HG03575 (cell line): ENCODE results near the gene NOX5.
"Not testable (repeated sequence)": the region's sequence is repeated elsewhere in the genome, so short reads cannot be mapped to it uniquely, and the experiment has no call there.

ENCODE experiments used
- ATAC-seq: cut with Tn5 transposase; IDR thresholded peaks from one replicate; pipeline ENCODE4 v1.9.1; 2021; ENCODE audit not compliant: unreplicated experiment, insufficient number of reproducible peaks, low FRiP score; ENCODE audit errors: extremely low read depth

The NOX5 gene

DNA sequence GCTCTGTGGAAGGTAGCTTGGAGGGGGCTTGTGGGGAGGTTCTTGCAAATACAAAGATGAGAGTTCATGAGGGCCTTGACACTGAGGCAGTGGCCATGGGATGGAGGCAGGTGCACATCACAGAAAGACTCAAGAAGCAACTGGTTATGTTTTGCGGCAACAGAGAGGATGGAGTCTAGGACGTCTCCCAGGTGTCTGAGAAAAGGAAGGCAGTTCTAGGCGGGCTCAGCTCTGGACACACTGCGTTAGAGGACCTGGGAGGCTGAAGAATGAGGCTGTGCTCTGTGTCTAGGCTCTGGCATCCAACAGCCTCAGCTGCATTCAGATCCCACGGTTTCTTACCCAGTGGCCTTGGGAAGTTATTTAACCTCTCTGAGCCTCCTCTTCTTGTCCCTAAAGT, 23.5 kb downstream of the NOX5 start:
- ATAC-seq: no peak

DNA sequence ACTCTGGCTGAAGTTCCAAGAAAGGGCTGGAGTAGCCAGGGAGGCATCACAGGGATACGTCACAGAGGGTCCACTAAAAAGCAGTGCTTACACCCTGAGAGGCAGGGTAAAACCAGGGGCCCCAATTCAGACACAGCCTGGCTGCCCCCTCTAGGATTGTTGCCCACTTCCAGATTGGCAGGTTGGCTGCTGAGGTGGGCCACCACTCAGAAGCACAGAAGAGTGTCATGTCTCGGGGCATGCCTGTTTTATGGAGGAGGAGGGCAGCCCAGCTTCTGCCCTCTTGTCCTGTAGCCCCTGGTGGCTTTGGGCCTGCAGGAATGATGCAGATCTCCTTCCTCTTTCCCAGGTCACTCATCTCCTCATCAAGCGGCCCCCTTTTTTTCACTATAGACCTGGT, 24.0 kb downstream of the NOX5 start:
- no peak for ATAC-seq

DNA sequence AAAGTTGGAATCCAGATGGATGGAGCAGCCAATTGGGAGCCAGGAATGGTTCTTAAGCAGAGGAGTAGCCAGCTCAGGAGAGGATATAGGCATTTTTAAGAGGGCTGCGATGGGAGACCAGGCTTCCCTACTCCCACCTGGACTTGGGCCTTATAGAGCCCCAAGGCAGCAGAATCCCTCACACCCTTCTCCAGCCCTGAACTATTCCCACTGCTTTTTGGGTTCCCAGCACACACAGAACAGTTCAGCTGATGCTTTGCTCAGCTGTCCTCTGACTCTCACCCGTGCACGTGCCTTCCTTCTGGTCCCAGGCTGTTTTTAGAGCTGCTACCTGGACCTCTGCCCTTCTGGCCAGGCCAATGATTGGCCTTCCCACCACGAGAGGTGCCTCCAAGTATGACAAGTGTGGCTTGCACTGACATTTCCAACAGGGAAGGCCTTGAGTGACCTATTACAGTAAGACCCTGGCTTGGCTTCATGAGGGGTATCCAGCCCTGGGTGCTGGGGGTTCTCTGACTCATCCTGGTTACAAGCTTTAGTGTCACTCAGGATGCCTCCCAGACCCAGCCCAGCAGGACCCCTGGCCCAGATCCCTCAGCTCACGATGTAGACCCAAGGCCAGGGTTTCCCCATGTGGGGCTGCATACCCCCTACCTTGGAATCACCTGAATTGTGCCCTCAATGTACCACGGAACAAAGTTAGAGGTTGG, 25.2 kb downstream of the NOX5 start:
- no peak for ATAC-seq

DNA sequence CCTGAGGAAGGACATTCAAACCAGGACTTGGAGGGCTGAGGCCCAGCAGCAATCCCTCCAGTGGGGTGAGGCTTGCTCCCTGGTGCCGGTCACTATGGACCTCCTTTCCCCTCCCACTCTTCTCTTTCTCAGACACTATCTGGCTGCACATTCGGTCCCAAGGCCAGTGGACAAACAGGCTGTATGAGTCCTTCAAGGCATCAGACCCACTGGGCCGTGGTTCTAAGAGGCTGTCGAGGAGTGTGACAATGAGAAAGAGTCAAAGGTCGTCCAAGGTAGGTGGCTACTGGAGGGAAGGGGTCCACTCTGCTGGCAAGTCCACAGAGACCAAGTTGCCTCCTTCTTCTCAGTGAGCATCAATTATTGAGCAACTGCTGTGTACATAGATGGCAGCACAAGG, 28.0 kb downstream of the NOX5 start:
- ATAC-seq: no peak

DNA sequence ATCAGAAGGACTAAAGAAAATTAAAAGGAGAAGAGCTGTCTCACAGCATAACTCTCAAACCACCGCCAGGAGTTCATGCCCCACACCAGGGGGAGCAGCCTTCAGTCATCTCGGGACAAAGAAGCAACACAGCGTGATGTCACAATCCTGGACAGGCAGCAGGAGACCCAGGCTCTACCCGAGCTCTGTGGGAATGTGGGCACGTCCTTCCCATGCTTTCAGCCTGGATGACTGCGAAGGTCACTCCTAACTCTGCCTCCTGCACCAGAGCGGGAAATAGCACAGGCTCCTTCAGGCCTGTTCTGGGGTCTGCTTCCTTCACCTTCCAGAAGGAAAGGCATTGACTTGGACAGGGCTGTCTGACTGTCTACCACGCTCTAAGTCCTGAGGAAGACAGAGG, 31.3 kb downstream of the NOX5 start:
- ATAC-seq: no peak

DNA sequence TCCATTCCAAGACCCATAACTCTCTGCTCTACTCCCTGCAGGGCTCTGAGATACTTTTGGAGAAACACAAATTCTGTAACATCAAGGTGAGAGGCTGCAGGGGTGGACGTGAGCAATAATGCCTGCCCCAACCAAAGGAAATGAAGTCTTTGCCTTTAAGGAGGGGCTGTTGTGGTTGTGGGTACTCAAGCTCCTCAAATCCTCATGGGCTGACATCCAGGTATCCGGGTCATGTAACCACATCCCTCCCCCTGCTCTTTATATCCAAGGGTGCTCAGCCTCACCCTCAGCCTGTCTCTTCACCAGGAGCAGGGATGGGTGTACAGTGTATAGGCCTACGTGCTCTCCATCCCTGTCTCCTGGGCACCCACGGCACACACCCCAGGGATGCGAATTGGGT, 32.3 kb downstream of the NOX5 start:
- no peak for ATAC-seq

DNA sequence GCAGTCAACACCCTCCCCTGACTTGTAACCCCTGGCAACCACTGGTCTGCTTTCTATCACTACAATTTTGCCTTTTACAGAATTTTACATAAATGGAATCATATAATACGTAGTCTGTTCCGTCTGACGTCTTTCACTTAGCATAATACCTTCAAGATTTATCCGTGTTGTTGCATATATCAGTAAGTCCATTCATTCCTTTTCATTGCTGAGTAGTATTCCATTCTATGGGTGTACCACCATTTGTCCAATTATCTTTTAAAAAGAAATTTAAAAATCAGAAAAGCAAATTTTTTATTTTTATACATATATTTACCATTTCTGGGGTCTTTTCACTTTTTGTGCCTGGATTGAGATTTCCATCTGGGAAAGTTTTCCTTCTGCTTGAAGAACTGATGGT, 35.5 kb downstream of the NOX5 start:
- no peak for ATAC-seq

DNA sequence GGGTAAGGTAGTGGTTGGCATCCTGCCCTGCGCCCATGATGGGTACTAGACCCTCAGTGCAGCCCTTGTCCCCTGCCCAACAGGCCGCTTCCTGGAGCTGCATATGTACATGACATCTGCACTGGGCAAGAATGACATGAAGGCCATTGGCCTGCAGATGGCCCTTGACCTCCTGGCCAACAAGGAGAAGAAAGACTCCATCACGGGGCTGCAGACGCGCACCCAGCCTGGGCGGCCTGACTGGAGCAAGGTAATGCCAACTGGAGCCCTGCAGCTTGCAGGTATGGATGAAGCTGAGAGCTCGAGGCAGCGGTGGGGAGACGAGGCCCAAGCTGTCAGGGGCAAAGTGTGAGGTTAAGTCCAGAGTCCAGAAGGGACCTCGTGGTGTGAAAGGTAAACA, 40.8 kb downstream of the NOX5 start:
- no peak for ATAC-seq

DNA sequence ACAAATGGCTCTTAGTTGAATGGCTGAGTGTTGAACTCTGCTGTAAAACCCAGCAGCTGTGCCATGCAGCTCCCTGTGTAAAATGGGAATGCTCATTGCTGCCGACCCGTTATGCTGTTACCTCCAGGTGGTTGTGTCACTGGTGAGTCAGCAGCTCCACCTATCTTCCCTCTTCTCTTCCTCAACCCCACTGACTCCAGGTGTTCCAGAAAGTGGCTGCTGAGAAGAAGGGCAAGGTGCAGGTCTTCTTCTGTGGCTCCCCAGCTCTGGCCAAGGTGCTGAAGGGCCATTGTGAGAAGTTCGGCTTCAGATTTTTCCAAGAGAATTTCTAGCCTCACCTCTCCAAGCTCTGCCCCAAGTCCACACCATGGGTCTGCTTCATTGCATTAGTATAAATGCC, 41.9 kb downstream of the NOX5 start:
- no peak for ATAC-seq

DNA sequence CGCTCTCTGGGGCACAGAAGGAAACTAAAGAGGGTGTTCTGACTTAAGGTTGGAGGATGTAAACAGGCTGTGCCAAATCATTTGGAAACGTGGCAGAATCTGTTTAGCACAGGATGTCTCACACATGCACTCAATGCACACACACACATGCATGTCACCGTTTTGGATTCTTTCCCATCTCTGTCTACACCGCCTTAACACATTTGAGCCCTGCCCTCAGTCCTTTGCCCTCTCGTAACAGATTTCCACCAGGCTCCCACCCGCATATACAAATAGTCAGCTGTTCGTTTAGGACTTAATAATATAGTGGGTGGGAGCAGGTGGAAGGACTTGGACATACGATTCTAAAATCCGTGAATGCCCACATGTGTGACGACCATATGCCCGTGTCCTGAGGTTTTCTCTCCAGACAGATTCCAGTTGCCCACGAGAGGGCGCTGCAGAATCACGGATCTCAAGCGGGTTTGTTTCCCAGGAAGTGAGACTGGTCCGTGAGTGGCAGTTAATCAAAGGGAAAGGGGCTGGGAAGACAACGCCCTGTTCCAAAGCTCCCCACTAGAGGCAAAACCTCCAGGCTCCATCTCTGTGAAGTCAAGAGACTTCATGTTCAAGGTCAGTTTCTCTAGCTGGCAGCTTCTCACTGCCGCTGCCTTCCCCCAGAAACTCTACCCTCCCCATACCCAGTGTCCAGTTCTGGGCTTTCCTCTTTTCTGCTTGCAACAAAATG, 44.5 kb downstream of the NOX5 start:
- ATAC-seq: no peak

DNA sequence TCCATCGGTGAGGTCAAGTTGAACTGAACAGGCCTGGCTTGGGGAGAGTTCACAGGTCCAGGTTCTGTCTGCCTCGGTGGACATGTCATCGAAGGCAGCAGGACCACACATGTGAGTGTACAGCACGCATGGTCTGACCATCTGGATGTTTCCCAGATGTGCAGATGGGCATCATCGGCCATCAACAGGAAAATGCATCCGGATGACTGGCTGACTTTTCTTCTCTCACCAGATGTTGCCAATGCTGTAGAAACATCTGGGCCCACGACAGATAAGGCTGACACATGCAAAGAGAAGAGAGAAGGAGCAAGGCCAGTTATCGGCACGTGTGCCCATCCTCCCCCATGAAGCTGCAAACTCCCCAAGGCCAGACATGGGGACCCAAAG, 45.1 kb downstream of the NOX5 start:
- ATAC-seq: no peak

DNA sequence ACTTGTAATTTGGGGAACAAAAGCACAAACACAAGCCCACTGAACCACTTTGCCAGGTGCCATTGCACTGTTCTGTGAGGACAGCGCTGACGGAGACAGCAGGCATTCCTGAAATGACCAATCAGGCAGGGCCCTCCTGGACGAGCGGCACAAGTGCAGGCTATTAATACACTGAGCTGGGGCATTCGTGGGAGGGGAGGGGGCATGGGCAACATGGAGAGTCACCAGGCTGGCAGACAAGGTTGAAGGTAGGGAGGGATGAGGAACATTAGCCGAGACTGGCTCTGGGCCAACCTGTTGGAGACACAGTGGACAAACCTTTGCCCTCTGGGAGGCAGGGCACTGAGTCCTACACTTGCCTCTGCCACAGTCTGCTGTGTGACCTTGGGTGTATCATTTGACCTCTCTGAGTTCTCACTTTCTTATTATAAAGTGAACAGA, 45.6 kb downstream of the NOX5 start:
- ATAC-seq: no peak

DNA sequence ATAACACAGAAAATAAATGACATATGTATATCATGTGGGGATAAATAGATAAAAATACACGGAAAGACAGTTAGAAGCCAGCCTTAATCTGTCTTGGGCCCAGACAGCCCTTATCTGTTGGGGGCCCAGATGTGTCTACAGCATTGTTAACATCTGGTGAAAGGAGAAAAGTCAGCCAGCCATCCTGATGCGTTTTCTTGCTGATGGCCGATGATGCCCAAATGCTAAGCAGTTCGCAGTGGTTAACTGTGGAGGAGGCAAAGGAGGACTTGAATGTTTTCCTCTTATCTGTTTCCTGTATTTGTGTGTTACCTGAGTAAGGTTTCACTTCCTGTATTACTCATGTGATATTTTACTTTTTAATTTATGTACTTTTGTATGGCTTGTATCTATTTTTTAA, 46.2 kb downstream of the NOX5 start:
- ATAC-seq: no peak

DNA sequence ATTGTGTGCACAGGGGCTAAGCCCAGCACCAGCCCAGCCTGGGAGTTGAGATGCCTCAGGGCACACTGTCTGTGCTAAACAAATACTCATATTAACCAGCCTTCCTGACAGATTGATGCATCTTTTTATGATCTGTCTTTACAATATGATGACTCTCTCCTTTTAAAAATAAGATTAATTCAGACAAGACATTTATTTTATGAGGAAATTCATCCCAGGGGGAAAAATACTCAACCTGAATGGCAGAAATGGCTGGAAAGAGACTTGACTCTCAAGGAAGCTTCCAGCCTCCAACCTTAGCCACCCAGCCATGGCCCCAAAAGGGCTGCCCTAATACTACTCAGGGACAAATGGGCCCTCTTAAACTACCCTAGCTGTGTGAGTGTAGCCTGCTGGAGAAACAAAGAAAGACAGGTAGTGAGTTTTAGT, 46.9 kb downstream of the NOX5 start:
- no peak for ATAC-seq

DNA sequence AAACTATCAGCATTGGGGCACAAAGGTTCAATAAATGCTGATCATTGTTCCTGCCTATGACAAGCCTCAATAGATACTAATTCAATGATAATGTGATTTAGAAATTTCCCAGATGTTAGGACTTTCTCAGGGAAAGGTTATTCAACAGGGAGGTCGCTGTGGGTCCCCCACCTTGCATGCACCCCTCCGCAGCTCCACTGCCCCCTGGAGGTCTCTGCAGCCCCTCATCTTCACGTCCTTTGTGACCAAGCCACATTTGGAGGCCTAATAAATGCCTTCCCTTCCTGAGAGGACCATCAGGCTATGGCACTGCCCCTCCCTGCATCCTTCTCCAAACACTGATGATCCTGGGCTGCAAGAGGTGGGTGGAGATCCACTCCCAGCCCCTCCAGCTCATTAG, 50.2 kb downstream of the NOX5 start:
- ATAC-seq: no peak

DNA sequence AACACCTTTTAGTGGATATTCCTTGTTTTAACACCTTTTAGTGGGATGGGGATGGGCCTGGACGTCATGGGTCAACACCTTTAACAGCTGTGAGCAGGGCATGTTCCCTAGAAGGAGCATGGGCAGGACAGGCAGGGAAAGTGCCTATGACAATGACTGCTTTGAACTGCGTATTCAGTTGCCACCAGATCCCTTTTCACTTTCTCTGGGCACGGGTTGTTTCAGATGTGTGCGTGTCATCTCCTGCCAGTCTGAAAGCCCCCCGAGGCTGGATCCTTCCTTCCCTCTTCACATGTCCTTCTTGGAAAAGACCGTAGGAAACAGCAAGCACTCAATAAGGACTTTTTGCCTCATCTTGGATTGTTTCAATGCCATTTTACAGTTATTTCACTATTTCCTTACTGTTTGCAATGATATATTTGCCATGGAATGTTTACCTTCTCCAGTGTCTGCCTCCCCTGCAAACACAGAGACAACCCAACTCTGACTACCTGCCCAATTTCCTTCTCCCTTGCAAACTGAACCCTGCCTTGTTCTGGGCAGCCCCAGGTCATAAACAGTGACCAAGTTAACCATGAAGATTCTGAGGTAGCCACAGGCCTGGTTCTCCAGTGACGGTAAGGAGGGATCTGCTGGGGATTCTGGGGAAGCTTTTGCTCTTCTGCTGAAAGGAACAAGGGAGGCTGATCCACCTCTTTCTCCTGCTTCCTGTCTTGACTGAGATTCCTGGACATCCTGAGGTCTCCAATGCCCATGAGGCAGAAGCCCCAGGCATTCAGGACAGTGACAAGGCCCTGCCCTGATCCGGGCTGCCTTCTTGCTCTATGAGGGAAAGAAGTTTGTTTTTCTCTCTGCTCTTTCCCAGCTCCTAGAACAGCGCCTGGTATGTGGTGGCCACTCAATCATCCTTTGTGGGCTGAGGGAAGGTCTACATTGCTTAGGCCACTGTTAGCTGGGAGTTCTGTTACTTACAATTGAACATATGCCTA, 51.8 kb downstream of the NOX5 start:
- ATAC-seq: no peak

DNA sequence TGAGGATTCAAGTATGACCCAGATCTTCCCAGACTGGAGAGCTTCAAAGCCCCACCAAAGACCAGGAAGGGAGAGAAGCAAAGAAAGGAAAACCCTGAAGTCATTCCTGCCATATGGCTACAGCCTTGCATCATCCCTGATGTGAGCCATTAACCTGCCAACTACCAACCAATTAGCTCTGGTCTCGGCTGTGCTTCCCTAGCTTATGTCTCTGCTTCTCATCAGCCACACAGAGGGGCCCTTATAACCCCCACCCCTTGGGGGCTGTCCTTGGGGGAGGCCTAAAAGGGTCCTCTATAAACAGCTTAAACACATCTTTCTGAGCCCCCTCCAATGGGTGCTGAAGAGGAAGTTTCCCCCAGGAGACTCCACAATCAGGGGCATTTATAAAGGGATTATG, 52.8 kb downstream of the NOX5 start:
- no peak for ATAC-seq

DNA sequence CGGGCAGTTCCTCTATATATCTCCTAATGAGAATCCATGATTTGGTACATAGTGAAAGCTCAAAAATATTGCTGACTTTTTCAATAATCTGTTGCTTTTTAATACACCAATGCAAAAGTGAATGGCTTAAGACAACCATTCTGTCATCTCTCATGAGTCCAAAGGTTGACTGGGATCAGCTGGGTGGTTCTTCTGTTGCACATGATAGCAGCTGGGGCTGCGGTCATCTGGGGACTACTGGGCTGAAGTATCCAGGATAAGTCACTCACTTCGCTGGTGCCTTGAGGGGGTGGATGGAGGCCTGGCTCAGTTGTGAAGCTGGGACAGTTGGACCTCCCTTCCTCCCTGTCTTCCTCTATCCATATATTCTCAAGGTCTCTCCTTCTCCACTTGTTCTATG, 53.7 kb downstream of the NOX5 start:
- ATAC-seq: no peak

DNA sequence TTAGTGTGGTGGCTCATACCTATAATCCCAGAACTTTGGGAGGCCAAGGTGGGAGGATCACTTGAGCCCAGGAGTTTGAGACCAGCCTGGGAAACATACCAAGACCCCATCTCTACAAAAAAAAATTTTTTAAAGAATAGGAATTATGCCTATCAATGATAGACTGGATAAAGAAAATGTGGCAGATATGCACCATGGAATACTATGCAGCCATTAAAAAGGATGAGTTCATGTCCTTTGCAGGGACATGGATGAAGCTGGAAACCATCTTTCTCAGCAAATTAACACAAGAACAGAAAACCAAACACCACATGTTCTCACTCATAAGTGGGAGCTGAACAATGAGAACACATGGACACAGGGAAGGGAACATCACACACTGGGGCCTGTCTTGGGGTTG, 54.8 kb downstream of the NOX5 start:
- not testable (repeated sequence) for ATAC-seq

DNA sequence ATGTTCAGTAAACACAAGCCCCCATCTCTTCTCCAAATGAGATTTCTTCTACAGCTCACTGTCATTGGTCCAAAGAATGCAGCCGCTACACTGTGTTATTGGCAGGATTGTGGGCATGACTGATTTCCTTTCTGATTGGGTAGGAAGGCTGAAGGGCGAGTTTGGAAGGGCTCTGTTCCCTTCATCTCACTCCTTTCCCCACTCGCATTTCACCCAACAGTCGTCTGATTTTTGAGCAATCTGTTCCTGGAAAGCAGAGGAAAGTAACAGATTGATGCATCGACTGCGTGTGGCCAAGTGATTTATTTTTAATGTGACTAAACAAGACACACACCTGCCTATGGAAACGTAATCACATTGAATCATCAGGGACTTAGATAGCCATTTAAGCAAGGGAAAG, 55.5 kb downstream of the NOX5 start:
- no peak for ATAC-seq
